ENCODE results near the gene NAA20.

The NAA20 gene

GRCh38 chr20:20018366-20018765 is 1.2 kb downstream of the NAA20 start:
- no peak for DNase-seq (ENCODE audit: low read depth)

GRCh38 chr20:20019123-20019522 is 2.0 kb downstream of the NAA20 start:
- no peak for DNase-seq (ENCODE audit: low read depth)

- DNase-seq (ENCODE audit: low read depth): no peak
These were observed 3.7 kb downstream of the NAA20 start for GRCh38 chr20:20020908-20021307.

GRCh38 chr20:20021835-20022234 is 4.7 kb downstream of the NAA20 start:
- DNase-seq (ENCODE audit: low read depth): no peak

- DNase-seq (ENCODE audit: low read depth): no peak
These were observed 5.3 kb downstream of the NAA20 start for GRCh38 chr20:20022498-20022897.

GRCh38 chr20:20023395-20023794 is 6.2 kb downstream of the NAA20 start:
- no peak for DNase-seq (ENCODE audit: low read depth)

- DNase-seq (ENCODE audit: low read depth): no peak
These were observed 7.8 kb downstream of the NAA20 start for GRCh38 chr20:20024942-20025341.

- no peak for DNase-seq (ENCODE audit: low read depth)
These were observed 10.1 kb downstream of the NAA20 start for GRCh38 chr20:20027284-20027683.

GRCh38 chr20:20031790-20032189 is 14.6 kb downstream of the NAA20 start:
- DNase-seq (ENCODE audit: low read depth): no peak

- DNase-seq (ENCODE audit: low read depth): peak; percentile 28
These were observed 17.3 kb downstream of the NAA20 start for GRCh38 chr20:20034486-20034885.

GRCh38 chr20:20036756-20037155 is 19.6 kb downstream of the NAA20 start:
- no peak for DNase-seq (ENCODE audit: low read depth)

GRCh38 chr20:20037960-20038359 is 20.8 kb downstream of the NAA20 start:
- peak; percentile 76 for DNase-seq (ENCODE audit: low read depth)

- no peak for DNase-seq (ENCODE audit: low read depth)
These were observed 21.4 kb downstream of the NAA20 start for GRCh38 chr20:20038586-20038985.

- DNase-seq (ENCODE audit: low read depth): no peak
These were observed 22.7 kb downstream of the NAA20 start for GRCh38 chr20:20039752-20040387.

GRCh38 chr20:20051767-20052073 is 34.6 kb downstream of the NAA20 start:
- no peak for DNase-seq (ENCODE audit: low read depth)

- peak; percentile 98 for DNase-seq (ENCODE audit: low read depth)
These were observed 35.2 kb downstream of the NAA20 start, which contains the start of the genes CFAP61 and CRNKL1 for GRCh38 chr20:20052074-20052970. Gene CFAP61, plus strand, starts transcription at chr20:20052532. Its CDS starts 4,122 bp downstream, at chr20:20056654. Gene CRNKL1, minus strand, starts transcription at chr20:20052466. Its CDS starts 124 bp downstream, at chr20:20052342.

- DNase-seq (ENCODE audit: low read depth): no peak
These were observed 43.3 kb downstream of the NAA20 start for GRCh38 chr20:20060234-20060998.

- DNase-seq (ENCODE audit: low read depth): peak; percentile 7
These were observed 47.0 kb downstream of the NAA20 start for GRCh38 chr20:20063941-20064702.

GRCh38 chr20:20065361-20065760 is 48.2 kb downstream of the NAA20 start:
- DNase-seq (ENCODE audit: low read depth): no peak

GRCh38 chr20:20070871-20071726 is 53.9 kb downstream of the NAA20 start:
- DNase-seq (ENCODE audit: low read depth): no peak

- DNase-seq (ENCODE audit: low read depth): no peak
These were observed 56.7 kb downstream of the NAA20 start for GRCh38 chr20:20073801-20074371.

All from ELR (cell line).